ENCODE measurements around the gene CTNND2. TPM values are rescaled to one million over a fixed set of nuclear protein-coding genes. Genes with fewer than 3 reads are reported as not detected.

The CTNND2 gene
- total RNA-seq, 4 donors from 2014 or later, result 0.18 to 14.9 (median 0.47) TPM; not detected in 1

GRCh38 chr5:11443831-11444230, 460.4 kb downstream of the CTNND2 start:
- H3K9me3 ChIP-seq, result peaks cover 0 to 2% (median 0%) of the 10 kb centered on the region in 4 donors
- TF ChIP-seq, protein P1, sequence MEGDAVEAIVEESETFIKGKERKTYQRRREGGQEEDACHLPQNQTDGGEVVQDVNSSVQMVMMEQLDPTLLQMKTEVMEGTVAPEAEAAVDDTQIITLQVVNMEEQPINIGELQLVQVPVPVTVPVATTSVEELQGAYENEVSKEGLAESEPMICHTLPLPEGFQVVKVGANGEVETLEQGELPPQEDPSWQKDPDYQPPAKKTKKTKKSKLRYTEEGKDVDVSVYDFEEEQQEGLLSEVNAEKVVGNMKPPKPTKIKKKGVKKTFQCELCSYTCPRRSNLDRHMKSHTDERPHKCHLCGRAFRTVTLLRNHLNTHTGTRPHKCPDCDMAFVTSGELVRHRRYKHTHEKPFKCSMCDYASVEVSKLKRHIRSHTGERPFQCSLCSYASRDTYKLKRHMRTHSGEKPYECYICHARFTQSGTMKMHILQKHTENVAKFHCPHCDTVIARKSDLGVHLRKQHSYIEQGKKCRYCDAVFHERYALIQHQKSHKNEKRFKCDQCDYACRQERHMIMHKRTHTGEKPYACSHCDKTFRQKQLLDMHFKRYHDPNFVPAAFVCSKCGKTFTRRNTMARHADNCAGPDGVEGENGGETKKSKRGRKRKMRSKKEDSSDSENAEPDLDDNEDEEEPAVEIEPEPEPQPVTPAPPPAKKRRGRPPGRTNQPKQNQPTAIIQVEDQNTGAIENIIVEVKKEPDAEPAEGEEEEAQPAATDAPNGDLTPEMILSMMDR (IDR thresholded peaks at IDR 0.05), result no peak
- TF ChIP-seq POLR2A (IDR thresholded peaks at IDR 0.05), result no peak

GRCh38 chr5:11432116-11432515, 472.1 kb downstream of the CTNND2 start:
- H3K27ac ChIP-seq, result no peak overlapping the region
- no peaks in the 10 kb centered on the region for H3K27me3 ChIP-seq
- no peaks in the 10 kb centered on the region for H3K9me3 ChIP-seq
- H3K4me1 ChIP-seq, result no peaks in the 10 kb centered on the region
- DNase-seq, result no peak
- no peaks in the 10 kb centered on the region for H3K36me3 ChIP-seq
- H3K4me3 ChIP-seq, result no peak overlapping the region
- no peak for TF ChIP-seq POLR2A (IDR thresholded peaks at IDR 0.05)
- TF ChIP-seq, protein P1 (IDR thresholded peaks at IDR 0.05), result no peak

More at GRCh38 chr5:11443831-11444230, 460.4 kb downstream of the CTNND2 start:
- no peak for DNase-seq
- Histone ChIP-seq H3K4me3 (no peak overlapping the region), H3K27me3 (no peaks in the 10 kb centered on the region), H3K36me3 (no peaks in the 10 kb centered on the region), H3K4me1 (no peaks in the 10 kb centered on the region), H3K27ac (no peak overlapping the region)

- Histone ChIP-seq H3K36me3 (no peaks in the 10 kb centered on the region), H3K4me3 (no peak overlapping the region), H3K27me3 (no peaks in the 10 kb centered on the region), H3K27ac (no peak overlapping the region), H3K4me1 (no peaks in the 10 kb centered on the region), H3K9me3 (no peaks in the 10 kb centered on the region)
- no peak for DNase-seq
- TF ChIP-seq POLR2A (IDR thresholded peaks at IDR 0.05), result no peak
- TF ChIP-seq, protein P1 (IDR thresholded peaks at IDR 0.05), result no peak
Measured at GRCh38 chr5:11429254-11429653, 475.0 kb downstream of the CTNND2 start.

DNA sequence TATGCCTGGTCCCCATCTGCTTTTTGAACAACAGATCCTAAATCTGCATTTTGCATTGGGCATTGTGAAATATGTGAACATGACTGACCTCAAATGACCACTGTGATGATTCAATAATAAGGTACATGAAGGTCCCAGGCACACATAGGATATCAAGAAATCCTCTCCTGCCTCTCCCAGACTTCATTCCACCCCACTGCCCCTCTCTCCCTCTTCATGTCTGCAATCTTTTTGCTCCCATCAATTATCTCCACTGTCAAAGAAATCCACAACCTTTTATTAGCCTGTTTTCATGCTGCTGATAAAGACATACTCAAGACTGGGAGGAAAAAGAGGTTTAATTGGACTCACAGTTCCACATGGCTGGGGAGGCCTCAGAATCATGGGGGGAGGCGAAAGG, 476.7 kb downstream of the CTNND2 start:
- Histone ChIP-seq H3K4me1 (no peaks in the 10 kb centered on the region), H3K27ac (no peak overlapping the region), H3K9me3 (no peaks in the 10 kb centered on the region), H3K36me3 (no peaks in the 10 kb centered on the region), H3K4me3 (no peak overlapping the region), H3K27me3 (no peaks in the 10 kb centered on the region)
- DNase-seq, result no peak
- TF ChIP-seq, protein P1 (IDR thresholded peaks at IDR 0.05), result no peak
- no peak for TF ChIP-seq POLR2A (IDR thresholded peaks at IDR 0.05)

DNA sequence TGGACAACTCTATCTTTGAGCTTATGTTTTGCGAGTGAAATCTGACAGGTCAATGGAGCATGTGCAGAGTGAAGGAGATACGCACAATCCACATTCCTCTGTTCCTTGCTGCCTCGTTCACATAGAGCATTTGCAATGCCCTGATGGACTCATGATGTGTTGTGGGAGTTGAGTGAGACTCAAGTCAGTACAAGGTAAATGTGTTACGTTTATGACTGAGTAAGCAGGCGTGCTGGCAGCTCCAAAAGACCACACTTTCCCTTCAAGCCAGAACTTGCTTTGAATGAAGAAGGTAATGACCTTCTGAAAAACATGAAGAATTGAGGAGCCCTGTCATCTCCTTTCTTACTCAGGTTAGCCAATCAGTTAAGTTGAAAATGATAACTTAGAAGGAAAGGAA, 477.8 kb downstream of the CTNND2 start:
- no peak for DNase-seq
- Histone ChIP-seq H3K27me3 (no peaks in the 10 kb centered on the region), H3K4me3 (no peak overlapping the region), H3K4me1 (no peaks in the 10 kb centered on the region), H3K36me3 (no peaks in the 10 kb centered on the region), H3K9me3 (no peaks in the 10 kb centered on the region), H3K27ac (no peak overlapping the region)
- TF ChIP-seq, protein P1 (IDR thresholded peaks at IDR 0.05), result no peak
- TF ChIP-seq POLR2A (IDR thresholded peaks at IDR 0.05), result no peak

DNA sequence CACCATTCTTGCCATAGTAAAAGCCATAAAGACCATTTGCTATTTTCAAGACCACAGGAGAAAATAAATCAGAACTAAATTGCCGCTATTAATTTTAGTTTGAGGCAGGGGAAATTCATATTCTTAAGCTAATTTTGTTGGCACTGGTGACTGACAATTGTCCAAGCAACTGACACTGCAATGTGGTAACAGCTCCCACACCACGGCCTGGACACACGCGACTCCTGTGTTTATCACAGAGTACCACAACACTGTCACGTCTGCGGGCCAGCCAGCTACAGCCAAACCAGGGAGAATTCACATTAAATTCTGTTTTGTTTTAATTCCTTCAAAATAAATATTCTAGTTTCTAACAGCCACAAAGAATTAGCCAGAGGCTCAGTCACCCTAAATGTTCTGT, 481.9 kb downstream of the CTNND2 start:
- no peak for DNase-seq
- Histone ChIP-seq H3K27ac (no peak overlapping the region), H3K27me3 (no peaks in the 10 kb centered on the region), H3K9me3 (no peaks in the 10 kb centered on the region), H3K36me3 (no peaks in the 10 kb centered on the region), H3K4me1 (no peaks in the 10 kb centered on the region), H3K4me3 (no peak overlapping the region)
- TF ChIP-seq POLR2A (IDR thresholded peaks at IDR 0.05), result no peak
- TF ChIP-seq, protein P1 (IDR thresholded peaks at IDR 0.05), result no peak

Data from Peyer's patch (tissue), 4 donors.